GM12801 (cell line): ENCODE measurements around the gene CELA1.

Source experiments
- CTCF ChIP-seq: IDR thresholded peaks from one replicate; pipeline ENCODE4 v1.5.1; 2011; ENCODE audit warnings: control low read depth; ENCODE audit not compliant: insufficient read length; ENCODE audit errors: extremely low read depth

The CELA1 gene

GRCh38 chr12:51390457-51390856, 44.0 kb upstream of the CELA1 start:
- no peak for TF ChIP-seq CTCF

- TF ChIP-seq CTCF, result no peak
These were observed 43.0 kb upstream of the CELA1 start for GRCh38 chr12:51389302-51389999.

- no peak for TF ChIP-seq CTCF
These were observed 42.4 kb upstream of the CELA1 start for GRCh38 chr12:51388846-51389245.

GRCh38 chr12:51388069-51388799, 41.8 kb upstream of the CELA1 start:
- no peak for TF ChIP-seq CTCF

- TF ChIP-seq CTCF, result no peak
These were observed 39.9 kb upstream of the CELA1 start for GRCh38 chr12:51386351-51386750.

- TF ChIP-seq CTCF, result no peak
These were observed 36.9 kb upstream of the CELA1 start for GRCh38 chr12:51383269-51383905.

- TF ChIP-seq CTCF, result no peak
These were observed 35.7 kb upstream of the CELA1 start for GRCh38 chr12:51382173-51382572.
